ENCODE results near the gene ZNF646.

DNA sequence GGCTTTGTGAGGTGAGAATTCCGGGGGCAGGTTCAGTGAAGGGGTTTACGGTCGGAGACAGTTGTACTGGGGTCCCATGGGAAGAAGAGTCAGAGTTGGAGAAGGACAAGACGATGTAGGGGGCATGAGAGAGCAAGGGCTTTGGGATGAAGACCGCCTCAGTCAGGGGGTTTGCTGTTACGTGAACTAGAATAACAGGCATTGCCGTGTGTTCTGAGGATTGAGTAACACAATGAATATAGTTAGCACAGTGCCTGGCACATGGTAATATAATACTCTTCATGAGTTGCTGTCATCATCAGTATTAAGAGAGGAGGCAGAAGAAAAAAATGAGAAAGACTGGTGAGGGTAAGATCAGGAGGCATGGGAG lies 577 bp downstream of the ZNF646 start:
- no peak for TF ChIP-seq POLR2AphosphoS5 (IDR thresholded peaks at IDR 0.05)
- no peak for TF ChIP-seq POLR2A (IDR thresholded peaks at IDR 0.05)
- TF ChIP-seq, protein P1, sequence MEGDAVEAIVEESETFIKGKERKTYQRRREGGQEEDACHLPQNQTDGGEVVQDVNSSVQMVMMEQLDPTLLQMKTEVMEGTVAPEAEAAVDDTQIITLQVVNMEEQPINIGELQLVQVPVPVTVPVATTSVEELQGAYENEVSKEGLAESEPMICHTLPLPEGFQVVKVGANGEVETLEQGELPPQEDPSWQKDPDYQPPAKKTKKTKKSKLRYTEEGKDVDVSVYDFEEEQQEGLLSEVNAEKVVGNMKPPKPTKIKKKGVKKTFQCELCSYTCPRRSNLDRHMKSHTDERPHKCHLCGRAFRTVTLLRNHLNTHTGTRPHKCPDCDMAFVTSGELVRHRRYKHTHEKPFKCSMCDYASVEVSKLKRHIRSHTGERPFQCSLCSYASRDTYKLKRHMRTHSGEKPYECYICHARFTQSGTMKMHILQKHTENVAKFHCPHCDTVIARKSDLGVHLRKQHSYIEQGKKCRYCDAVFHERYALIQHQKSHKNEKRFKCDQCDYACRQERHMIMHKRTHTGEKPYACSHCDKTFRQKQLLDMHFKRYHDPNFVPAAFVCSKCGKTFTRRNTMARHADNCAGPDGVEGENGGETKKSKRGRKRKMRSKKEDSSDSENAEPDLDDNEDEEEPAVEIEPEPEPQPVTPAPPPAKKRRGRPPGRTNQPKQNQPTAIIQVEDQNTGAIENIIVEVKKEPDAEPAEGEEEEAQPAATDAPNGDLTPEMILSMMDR (IDR thresholded peaks at IDR 0.05), result no peak

Measured in transverse colon (tissue), 4 donors.